Measurements from ENCODE around the gene MAMSTR. TPM values are rescaled to one million over a fixed set of nuclear protein-coding genes. Genes with fewer than 3 reads are reported as not detected.

Gene MAMSTR
- total RNA-seq, 1 experiment from 2014 or later = 1.6 TPM

GRCh38 chr19:48672994-48673393 lies 46.5 kb downstream of the MAMSTR start, which contains the start of gene NTN5:
Gene NTN5 (minus strand): TSS chr19:48673017. CDS start chr19:48670986, 2,031 bp downstream.
- Histone ChIP-seq H3K27me3 (ENCODE audit: insufficient read depth, low read length) (no peaks in the 10 kb centered on the region), H2BK120ac (ENCODE audit: low read depth, low read length, poor library complexity, severe bottlenecking) (no peak within 1 kb of the TSS), H3K9ac (ENCODE audit: extremely low read depth, insufficient read length, low read length) (no peak within 1 kb of the TSS), H4K8ac (replicated peaks; ENCODE audit: insufficient read length, low read depth, low read length) (no peak within 1 kb of the TSS), H3K79me2 (ENCODE audit: insufficient read depth, low read length) (no peaks in the 10 kb centered on the region), H3K14ac (ENCODE audit: insufficient read depth, low read length) (no peak within 1 kb of the TSS; the same call in 1 of the 2 replicates), H2BK15ac (ENCODE audit: low read depth, low read length) (no peak within 1 kb of the TSS), H4K91ac (ENCODE audit: insufficient read length, low read depth, low read length) (no peak within 1 kb of the TSS), H3K23ac (ENCODE audit: insufficient read length, low read depth, low read length) (no peak within 1 kb of the TSS), H3K9me3 (ENCODE audit: control insufficient read depth, low read depth, low read length) (no peaks in the 10 kb centered on the region), H2BK12ac (ENCODE audit: insufficient read length, low read depth, low read length) (no peak within 1 kb of the TSS), H3K4me1 (ENCODE audit: insufficient read depth, low read length) (no peaks in the 10 kb centered on the region; the same call in 1 of the 2 replicates), H2BK20ac (ENCODE audit: low read depth, low read length, poor library complexity, severe bottlenecking) (no peak within 1 kb of the TSS), H3K4ac (ENCODE audit: low read depth, low read length) (no peak within 1 kb of the TSS), H3T11ph (ENCODE audit: low read length) (no peak within 1 kb of the TSS), H3K56ac (ENCODE audit: insufficient read length, low read depth, low read length) (no peak within 1 kb of the TSS), H3K18ac (ENCODE audit: insufficient read length, low read depth, low read length) (no peak within 1 kb of the TSS), H3K23me2 (ENCODE audit: insufficient read length, low read depth, low read length, poor library complexity, severe bottlenecking) (no peaks in the 10 kb centered on the region), H3K27ac (ENCODE audit: insufficient read length, low read depth, low read length) (no peak within 1 kb of the TSS), H4K20me1 (ENCODE audit: control insufficient read depth, insufficient read depth, insufficient read length) (peaks cover 2% of the 10 kb centered on the region), H4K5ac (ENCODE audit: insufficient read length, low read depth, low read length) (no peak within 1 kb of the TSS), H2AK5ac (ENCODE audit: insufficient read length, low read length) (no peak within 1 kb of the TSS), H2AFZ (ENCODE audit: low read length) (no peak within 1 kb of the TSS), H3K4me2 (ENCODE audit: insufficient read depth, insufficient read length, low read length) (no peak within 1 kb of the TSS), H3K79me1 (ENCODE audit: insufficient read depth, low read depth, low read length, poor library complexity, severe bottlenecking) (no peaks in the 10 kb centered on the region), H2BK5ac (ENCODE audit: insufficient read length, low read length) (no peak within 1 kb of the TSS)
- Mint-ChIP-seq H3K36me3 (ENCODE audit: insufficient read depth in 1 of 3, low read depth in 3 of 3) (peaks cover 0 to 9% (median 7%) of the 10 kb centered on the region in 3 experiments; a peak in 5 of 7 replicates), H3K4me3 (peak within 1 kb of the TSS; percentile 12 to 60; a peak in 4 of 5 replicates), H3K9me3 (peaks cover 8 to 11% of the 10 kb centered on the region in 2 experiments), H3K4me1 (peaks cover 29 to 35% of the 10 kb centered on the region in 2 experiments), H3K27ac (peak within 1 kb of the TSS in 1 of 3 experiments; percentile 76; a peak in 1 of 7 replicates), H3K27me3 (ENCODE audit: low read depth) (peaks cover 6% of the 10 kb centered on the region)
- no peak for DNase-seq
- WGBS (ENCODE audit: extremely low coverage, insufficient read length, low lambda C conversion rate) = no CpG with 5 or more reads among the region's 25 CpGs
- no peak for TF ChIP-seq CTCF (conservative IDR thresholded peaks at IDR 0.05)

Data from H9 (cell line).